Activated B cell treated with CpG ODN at 0.5 μM for 24 hours (primary cell): ENCODE results near the gene LDB2. TPM values are rescaled to one million over a fixed set of nuclear protein-coding genes. Genes with fewer than 3 reads are reported as not detected.

Source experiments
- ATAC-seq: fragments of 200-7000 bp; cut with Tn5 transposase; one replicate; pipeline ENCODE4 v1.10.0; 2021; ENCODE audit warnings: low read depth, mild to moderate bottlenecking, moderate library complexity
- CTCF ChIA-PET: fragments of 350-600 bp; sonication (Branson Sonifier 250); formaldehyde crosslinking; loops from one replicate; lab custom pipeline; 2021; ENCODE audit warnings: antibody characterized with exemption; lab: Charles Lee
- POLR2A ChIA-PET: fragments of 350-600 bp; sonication (Branson Sonifier 250); formaldehyde crosslinking; loops from one replicate; lab custom pipeline; 2021; ENCODE audit warnings: antibody characterized with exemption; lab: Charles Lee
- DNase-seq: peaks from one replicate; pipeline ENCODE4 v3.0.0; 2022
- H3K27ac Mint-ChIP-seq: one replicate; pipeline ENCODE4 v1.8.0; 2020; ENCODE audit warnings: mixed read lengths
- H3K27me3 Mint-ChIP-seq: one replicate; pipeline ENCODE4 v1.8.0; 2021; ENCODE audit warnings: mixed read lengths
- H3K36me3 Mint-ChIP-seq: one replicate; pipeline ENCODE4 v1.8.0; 2021; ENCODE audit warnings: low read depth, mixed read lengths
- H3K4me1 Mint-ChIP-seq: one replicate; pipeline ENCODE4 v1.8.0; 2021; ENCODE audit warnings: mixed read lengths
- H3K4me3 Mint-ChIP-seq: one replicate; pipeline ENCODE4 v1.8.0; 2020; ENCODE audit warnings: mild to moderate bottlenecking, mixed read lengths
- H3K9me3 Mint-ChIP-seq: one replicate; pipeline ENCODE4 v1.8.0; 2020; ENCODE audit warnings: mixed read lengths
- intact Hi-C: fragments of 100-400 bp; cut with micrococcal nuclease; formaldehyde crosslinking; loops from one replicate; pipeline ENCODE4 v1.15.1; 2024
- total RNA-seq: library from RNA; stranded (reverse); gene quantifications from 2 replicates; pipeline ENCODE4 v1.2.3, GENCODE V29; 2022
- TF ChIP-seq, protein P1 (sequence below): fragments of 200-600 bp; IDR thresholded peaks from one replicate; pipeline ENCODE4 v1.8.0; 2022; ENCODE audit warnings: antibody characterized with exemption, mild to moderate bottlenecking

The LDB2 gene
- total RNA-seq, 1 donor from 2014 or later: not detected

DNA sequence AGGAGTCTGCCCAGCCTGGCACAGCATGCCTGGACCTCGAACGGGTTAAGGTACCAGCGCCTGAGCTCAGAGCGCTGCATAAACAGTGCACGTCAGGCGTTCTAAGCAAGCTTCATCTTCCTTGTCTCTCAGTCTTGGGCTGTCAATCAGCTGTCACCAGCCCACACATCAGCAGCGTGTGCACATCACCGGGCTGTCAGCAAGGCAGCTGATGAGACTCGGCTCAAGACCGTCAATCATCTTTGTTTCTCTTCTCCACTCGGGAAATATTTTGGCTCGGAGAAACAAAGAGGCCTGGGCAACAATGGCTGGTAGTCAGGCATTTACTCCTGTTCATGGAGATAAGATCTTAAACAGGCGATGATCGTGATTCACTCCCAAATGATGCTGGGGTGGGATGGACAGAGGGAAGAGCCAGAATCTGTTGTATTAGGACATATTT is 141.3 kb downstream of the LDB2 start:
- TF ChIP-seq, protein P1, sequence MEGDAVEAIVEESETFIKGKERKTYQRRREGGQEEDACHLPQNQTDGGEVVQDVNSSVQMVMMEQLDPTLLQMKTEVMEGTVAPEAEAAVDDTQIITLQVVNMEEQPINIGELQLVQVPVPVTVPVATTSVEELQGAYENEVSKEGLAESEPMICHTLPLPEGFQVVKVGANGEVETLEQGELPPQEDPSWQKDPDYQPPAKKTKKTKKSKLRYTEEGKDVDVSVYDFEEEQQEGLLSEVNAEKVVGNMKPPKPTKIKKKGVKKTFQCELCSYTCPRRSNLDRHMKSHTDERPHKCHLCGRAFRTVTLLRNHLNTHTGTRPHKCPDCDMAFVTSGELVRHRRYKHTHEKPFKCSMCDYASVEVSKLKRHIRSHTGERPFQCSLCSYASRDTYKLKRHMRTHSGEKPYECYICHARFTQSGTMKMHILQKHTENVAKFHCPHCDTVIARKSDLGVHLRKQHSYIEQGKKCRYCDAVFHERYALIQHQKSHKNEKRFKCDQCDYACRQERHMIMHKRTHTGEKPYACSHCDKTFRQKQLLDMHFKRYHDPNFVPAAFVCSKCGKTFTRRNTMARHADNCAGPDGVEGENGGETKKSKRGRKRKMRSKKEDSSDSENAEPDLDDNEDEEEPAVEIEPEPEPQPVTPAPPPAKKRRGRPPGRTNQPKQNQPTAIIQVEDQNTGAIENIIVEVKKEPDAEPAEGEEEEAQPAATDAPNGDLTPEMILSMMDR: no peak
- Mint-ChIP-seq H3K27ac (no peak overlapping the region), H3K4me3 (no peak overlapping the region), H3K36me3 (no peaks in the 10 kb centered on the region), H3K9me3 (no peaks in the 10 kb centered on the region), H3K4me1 (no peaks in the 10 kb centered on the region), H3K27me3 (no peaks in the 10 kb centered on the region)
- DNase-seq: no peak
- CTCF ChIA-PET: no interaction called here
- POLR2A ChIA-PET: no interaction called here
- ATAC-seq: no peak
- intact Hi-C loops: no loop called here

DNA sequence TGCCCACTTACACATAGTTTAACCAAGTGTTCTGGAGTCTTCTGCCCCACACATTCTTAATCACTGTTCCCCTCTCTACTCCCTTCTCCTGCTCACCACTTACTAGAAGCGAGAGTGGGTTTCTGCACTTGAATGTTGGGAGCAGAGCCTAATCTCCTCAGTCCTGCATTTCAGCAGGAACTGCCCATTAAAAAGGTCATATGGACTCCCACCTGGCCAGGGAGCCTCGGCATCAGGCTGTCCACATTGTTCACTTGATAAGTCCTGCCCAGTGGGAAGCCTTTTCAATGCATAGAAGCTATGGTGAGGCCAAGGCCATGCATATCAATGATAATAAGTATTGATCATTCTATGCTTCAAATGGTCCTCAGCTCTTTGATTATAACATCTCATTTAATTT is 144.3 kb downstream of the LDB2 start:
- Mint-ChIP-seq H3K4me3 (no peak overlapping the region), H3K4me1 (no peaks in the 10 kb centered on the region), H3K27me3 (no peaks in the 10 kb centered on the region), H3K27ac (no peak overlapping the region), H3K36me3 (no peaks in the 10 kb centered on the region), H3K9me3 (no peaks in the 10 kb centered on the region)
- ATAC-seq: no peak
- CTCF ChIA-PET: no interaction called here
- no peak for DNase-seq
- TF ChIP-seq, protein P1: no peak
- intact Hi-C loops: no loop called here
- POLR2A ChIA-PET: no interaction called here

DNA sequence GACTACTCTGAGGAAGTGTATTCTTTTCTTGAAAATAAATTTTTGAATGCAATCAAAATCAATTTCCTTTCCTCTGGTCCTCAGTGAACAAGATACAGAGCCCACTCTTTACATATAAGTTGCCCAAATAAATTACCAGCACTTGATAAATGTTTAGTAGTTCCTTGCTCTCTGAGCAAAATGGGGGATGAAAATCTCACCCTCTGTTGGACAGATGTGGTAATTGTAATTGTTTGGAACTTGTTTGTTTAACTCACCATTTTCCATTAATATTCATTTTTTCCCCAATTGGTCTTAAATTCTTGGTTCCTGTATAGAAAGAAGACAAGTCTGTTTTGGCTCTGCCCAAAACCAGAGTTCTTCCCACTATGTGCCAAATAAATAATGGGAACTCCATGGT is 146.3 kb downstream of the LDB2 start:
- intact Hi-C loops: no loop called here
- Mint-ChIP-seq H3K4me1 (no peaks in the 10 kb centered on the region), H3K27me3 (no peaks in the 10 kb centered on the region), H3K9me3 (no peaks in the 10 kb centered on the region), H3K27ac (no peak overlapping the region), H3K36me3 (no peaks in the 10 kb centered on the region), H3K4me3 (no peak overlapping the region)
- POLR2A ChIA-PET: no interaction called here
- TF ChIP-seq, protein P1: no peak
- DNase-seq (no peak), ATAC-seq (no peak)
- CTCF ChIA-PET: no interaction called here

DNA sequence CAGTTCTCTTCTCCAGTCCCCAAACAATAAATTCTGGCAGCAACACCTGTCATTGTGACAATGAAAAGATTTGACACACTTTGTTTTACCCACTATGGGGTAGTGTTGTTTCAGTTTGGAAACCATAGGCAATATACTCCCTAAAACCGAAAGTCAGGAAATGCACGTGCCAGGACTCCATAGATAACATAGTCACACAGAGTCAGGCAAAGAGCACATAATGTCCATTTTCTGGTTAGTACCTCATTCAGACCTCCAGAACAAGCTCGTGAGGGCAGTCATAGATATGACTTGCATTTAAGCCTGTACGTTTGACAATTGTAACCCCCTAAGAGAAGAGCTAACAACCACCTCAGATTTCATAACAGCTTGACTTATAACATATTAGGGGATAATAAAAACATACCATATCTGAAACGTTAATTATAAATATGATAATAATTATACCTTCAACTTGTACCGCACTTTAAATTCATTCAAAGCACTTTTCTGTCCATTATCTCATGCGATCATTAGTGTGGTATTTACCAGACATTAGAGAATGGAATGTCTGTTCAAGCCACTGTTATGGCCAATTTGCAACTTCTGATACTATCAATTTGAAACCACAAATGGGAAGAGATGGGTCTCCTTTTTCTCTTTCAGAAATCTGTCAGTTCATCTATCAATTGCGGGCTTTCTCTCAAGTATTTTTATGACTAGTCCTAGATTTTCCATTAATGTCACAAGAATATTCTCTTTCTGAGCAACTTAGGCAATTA is 147.4 kb downstream of the LDB2 start:
- intact Hi-C loops: no loop called here
- TF ChIP-seq, protein P1: no peak
- no peaks in the 10 kb centered on the region for H3K4me1 Mint-ChIP-seq
- H3K27me3 Mint-ChIP-seq: no peaks in the 10 kb centered on the region
- H3K4me3 Mint-ChIP-seq: no peak overlapping the region
- no peak overlapping the region for H3K27ac Mint-ChIP-seq
- no peaks in the 10 kb centered on the region for H3K36me3 Mint-ChIP-seq
- POLR2A ChIA-PET: no interaction called here
- CTCF ChIA-PET: no interaction called here
- DNase-seq: no peak
- no peaks in the 10 kb centered on the region for H3K9me3 Mint-ChIP-seq
- no peak for ATAC-seq

DNA sequence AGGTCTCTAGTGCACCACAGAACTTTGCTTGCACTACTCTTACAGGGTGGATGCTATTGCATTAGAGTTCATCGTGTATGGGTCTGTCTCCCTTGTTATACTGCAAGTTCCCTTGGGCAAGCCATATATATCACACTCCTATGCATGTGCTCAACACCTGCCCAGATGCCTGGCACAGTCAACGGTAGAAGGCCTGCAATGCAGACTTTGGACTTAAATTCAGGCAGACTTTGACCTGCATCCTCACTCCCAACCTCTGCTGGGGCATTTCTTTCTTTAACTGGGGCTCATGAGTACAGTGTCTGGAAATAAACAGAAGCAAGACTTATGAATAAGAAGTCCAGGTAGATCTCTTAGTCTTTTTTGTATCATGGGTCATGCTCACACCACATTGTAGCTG is 148.2 kb downstream of the LDB2 start:
- DNase-seq: no peak
- H3K27ac Mint-ChIP-seq: no peak overlapping the region
- no peaks in the 10 kb centered on the region for H3K36me3 Mint-ChIP-seq
- H3K9me3 Mint-ChIP-seq: no peaks in the 10 kb centered on the region
- TF ChIP-seq, protein P1: no peak
- H3K4me1 Mint-ChIP-seq: no peaks in the 10 kb centered on the region
- ATAC-seq: no peak
- no peak overlapping the region for H3K4me3 Mint-ChIP-seq
- intact Hi-C loops: no loop called here
- ChIA-PET CTCF (no interaction called here), POLR2A (no interaction called here)
- H3K27me3 Mint-ChIP-seq: no peaks in the 10 kb centered on the region
